BJ (cell line): Measurements from ENCODE around the gene NF2. TPM values are rescaled to one million over a fixed set of nuclear protein-coding genes. Genes with fewer than 3 reads are reported as not detected.

ENCODE experiments used
- CTCF ChIA-PET: fragments of 350-600 bp; formaldehyde crosslinking; extraction: SDS; loops from one replicate; lab custom pipeline; 2021; ENCODE audit warnings: antibody characterized with exemption, inconsistent platforms; lab: Yijun Ruan, JAX
- POLR2A ChIA-PET: fragments of 300-600 bp; sonication (Branson Sonifier 250); formaldehyde crosslinking; extraction: SDS; loops from one replicate; lab custom pipeline; 2021; ENCODE audit warnings: antibody characterized with exemption; lab: Charles Lee
- DNase-seq: peaks from one replicate; pipeline ENCODE4 v3.0.0-alpha.2; 2011; ENCODE audit warnings: low read depth
- H3K27me3 ChIP-seq: 2 replicates; pipeline ENCODE4 v1.6.0; 2011; ENCODE audit warnings: low read length; ENCODE audit not compliant: control insufficient read depth, insufficient read depth
- H3K36me3 ChIP-seq: 2 replicates; pipeline ENCODE4 v1.5.1; 2011; ENCODE audit warnings: low read length; ENCODE audit not compliant: control insufficient read depth, insufficient read depth
- H3K4me3 ChIP-seq: 2 replicates; pipeline ENCODE4 v1.5.1; 2011; ENCODE audit warnings: low read depth, mild to moderate bottlenecking, control low read depth, low read length
- polyA plus RNA-seq: library from polyadenylated mRNA; depleted of rRNA; stranded (reverse); fragments of >200 nt; gene quantifications from 2 replicates; pipeline ENCODE4 v1.2.3, GENCODE V29; 2011
- TF ChIP-seq, protein P1 (sequence below): IDR thresholded peaks from 2 replicates; pipeline ENCODE4 v1.5.1; 2011; ENCODE audit warnings: low read depth, mild to moderate bottlenecking, control low read depth, inconsistent platforms, low read length, moderate library complexity; ENCODE audit not compliant: insufficient read depth

Gene NF2
- polyA plus RNA-seq, 1 experiment = 36.0 TPM

DNA sequence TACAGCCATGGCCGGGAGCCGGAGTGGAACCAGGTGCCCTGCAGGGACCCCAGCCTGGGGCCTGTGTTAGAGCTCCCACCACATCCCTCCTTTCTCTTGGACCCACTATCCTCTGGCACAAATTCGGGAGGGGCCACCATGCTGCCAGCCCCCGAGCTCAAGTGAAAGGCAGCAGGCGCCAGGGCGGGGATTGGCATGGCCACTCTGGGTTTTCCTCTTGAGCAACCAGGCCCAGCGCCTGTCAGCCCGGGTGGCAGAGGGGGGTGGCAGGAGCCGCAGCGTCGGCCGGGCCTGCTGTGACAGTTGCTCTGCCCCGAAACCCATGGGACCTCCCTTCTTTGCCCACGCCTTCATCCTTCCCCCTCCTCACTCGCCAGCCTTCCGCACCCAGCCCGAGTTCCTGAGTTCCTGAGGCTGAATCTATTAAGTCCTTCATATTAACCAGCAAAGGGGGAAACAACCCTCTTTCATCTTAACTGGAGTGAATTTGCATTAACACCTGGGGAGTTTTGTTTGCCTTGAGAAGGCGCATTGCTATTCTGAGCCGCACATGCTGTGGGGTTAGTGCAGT, 99.6 kb downstream of the NF2 start:
- POLR2A ChIA-PET = no interaction called here
- Histone ChIP-seq H3K27me3 (no peaks in the 10 kb centered on the region), H3K36me3 (peaks cover 3% of the 10 kb centered on the region), H3K4me3 (no peak overlapping the region)
- TF ChIP-seq, protein P1, sequence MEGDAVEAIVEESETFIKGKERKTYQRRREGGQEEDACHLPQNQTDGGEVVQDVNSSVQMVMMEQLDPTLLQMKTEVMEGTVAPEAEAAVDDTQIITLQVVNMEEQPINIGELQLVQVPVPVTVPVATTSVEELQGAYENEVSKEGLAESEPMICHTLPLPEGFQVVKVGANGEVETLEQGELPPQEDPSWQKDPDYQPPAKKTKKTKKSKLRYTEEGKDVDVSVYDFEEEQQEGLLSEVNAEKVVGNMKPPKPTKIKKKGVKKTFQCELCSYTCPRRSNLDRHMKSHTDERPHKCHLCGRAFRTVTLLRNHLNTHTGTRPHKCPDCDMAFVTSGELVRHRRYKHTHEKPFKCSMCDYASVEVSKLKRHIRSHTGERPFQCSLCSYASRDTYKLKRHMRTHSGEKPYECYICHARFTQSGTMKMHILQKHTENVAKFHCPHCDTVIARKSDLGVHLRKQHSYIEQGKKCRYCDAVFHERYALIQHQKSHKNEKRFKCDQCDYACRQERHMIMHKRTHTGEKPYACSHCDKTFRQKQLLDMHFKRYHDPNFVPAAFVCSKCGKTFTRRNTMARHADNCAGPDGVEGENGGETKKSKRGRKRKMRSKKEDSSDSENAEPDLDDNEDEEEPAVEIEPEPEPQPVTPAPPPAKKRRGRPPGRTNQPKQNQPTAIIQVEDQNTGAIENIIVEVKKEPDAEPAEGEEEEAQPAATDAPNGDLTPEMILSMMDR = no peak
- DNase-seq = no peak
- CTCF ChIA-PET = interaction anchor here (1.5 to 3.7 kb wide), 2 partner anchors 13 to 304 kb away, joined by 3 to 16 read pairs; no protein-coding TSS in a partner anchor

DNA sequence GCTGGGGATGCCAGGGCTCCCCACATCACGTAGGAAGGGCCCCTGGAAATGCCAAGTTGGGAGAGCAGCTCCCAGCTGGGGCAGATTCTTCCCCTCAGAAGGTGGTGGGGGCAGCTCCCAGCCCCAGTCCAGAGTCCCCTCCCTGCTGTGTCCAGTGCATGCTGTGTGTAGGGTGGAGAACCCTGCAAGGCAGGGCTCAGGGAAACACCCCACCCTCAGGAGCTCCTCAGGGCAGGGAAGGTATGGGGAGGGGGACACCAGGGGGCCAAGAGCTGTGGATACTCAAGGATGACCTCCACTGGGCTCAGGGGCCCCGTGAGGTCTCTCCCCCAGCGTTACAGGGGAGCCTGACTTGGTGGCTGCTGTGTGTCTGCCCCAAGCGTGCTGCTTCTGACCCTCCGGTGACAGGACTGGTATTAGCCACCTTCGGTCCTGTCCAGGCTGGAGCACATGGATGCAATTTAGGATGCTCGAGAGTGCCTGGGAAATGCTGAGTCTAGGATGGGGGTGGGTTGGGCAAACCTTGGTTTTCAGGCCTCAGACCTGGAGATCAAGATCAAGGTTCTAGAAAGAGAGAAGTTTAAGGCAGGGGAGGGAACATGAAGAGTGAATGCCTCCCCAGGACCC, 100.2 kb downstream of the NF2 start:
- no peaks in the 10 kb centered on the region for H3K27me3 ChIP-seq
- TF ChIP-seq, protein P1 = no peak
- ChIA-PET CTCF (interaction anchor here (1.5 kb wide), 1 partner anchor 303 kb away, joined by 3 read pairs; no protein-coding TSS in a partner anchor), POLR2A (no interaction called here)
- no peak for DNase-seq
- H3K36me3 ChIP-seq = peaks cover under 1% of the 10 kb centered on the region; the same call in 1 of the 2 replicates
- no peak overlapping the region for H3K4me3 ChIP-seq

DNA sequence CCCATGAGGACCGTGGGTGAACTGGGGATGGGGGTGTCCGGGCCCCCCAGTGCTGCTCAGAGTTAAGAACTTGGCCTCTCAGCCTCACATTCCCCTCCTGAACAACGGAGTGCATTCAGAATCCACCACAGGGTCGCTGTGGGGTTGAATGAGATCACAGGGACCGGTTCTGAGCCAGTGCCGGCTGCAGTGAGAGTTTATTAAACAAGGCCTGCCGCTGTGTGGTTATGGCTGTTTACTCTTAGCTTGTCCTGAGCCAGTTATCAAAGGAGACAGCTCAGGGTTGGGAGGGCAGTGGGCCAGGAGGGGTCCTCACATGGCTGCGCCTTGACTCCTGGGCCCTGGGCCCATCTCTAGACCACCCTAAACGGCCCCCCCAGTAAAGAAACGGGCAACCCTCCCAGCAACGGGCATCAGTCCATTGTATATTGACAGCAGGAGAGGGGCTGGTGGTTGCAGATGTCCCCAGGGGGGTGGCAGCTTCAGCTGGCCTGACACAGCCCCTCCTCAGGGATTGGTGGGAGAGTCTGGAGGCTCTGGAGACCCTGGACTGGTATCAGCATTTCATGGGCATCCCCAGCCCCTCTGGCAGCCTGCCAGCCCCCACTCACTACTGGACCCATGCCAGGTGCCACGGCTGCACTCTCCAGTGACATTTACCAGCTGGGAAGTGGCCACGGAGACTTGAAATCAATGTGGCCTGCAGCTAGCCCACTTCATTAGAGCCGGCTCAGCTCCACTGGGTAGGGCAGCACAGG, 101.3 kb downstream of the NF2 start:
- ChIA-PET CTCF (interaction anchor here (1.4 kb wide), 1 partner anchor 15 kb away, joined by 3 read pairs; no protein-coding TSS in a partner anchor), POLR2A (no interaction called here)
- no peak overlapping the region for H3K4me3 ChIP-seq
- no peaks in the 10 kb centered on the region for H3K36me3 ChIP-seq
- TF ChIP-seq, protein P1 = no peak
- no peak for DNase-seq
- no peaks in the 10 kb centered on the region for H3K27me3 ChIP-seq

DNA sequence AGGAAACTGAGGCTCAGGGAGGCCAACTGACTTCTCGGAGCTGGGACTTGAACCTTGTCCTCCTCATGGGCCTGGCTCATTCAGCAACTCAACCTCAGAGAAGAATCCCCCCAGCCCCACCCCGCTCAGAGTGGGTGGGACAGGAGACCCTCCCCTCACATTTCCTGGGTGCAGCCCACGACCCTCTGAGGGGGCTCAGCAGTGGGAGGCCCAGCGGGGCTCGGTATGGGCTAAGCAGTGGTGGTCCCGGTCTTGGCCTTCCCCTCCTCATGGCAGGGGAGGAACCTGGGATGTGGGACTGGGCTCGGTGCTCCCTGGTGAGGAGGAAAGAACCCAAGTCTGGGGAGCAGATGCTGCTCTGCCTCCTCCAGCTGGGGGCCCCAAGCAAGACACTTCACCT, 102.2 kb downstream of the NF2 start:
- TF ChIP-seq, protein P1 = no peak
- POLR2A ChIA-PET = no interaction called here
- peaks cover under 1% of the 10 kb centered on the region; the same call in 1 of the 2 replicates for H3K27me3 ChIP-seq
- H3K36me3 ChIP-seq = no peaks in the 10 kb centered on the region
- no peak overlapping the region for H3K4me3 ChIP-seq
- CTCF ChIA-PET = interaction anchor here (1.3 to 1.4 kb wide), 2 partner anchors 10 to 16 kb away, joined by 3 to 4 read pairs; no protein-coding TSS in a partner anchor
- DNase-seq = no peak

DNA sequence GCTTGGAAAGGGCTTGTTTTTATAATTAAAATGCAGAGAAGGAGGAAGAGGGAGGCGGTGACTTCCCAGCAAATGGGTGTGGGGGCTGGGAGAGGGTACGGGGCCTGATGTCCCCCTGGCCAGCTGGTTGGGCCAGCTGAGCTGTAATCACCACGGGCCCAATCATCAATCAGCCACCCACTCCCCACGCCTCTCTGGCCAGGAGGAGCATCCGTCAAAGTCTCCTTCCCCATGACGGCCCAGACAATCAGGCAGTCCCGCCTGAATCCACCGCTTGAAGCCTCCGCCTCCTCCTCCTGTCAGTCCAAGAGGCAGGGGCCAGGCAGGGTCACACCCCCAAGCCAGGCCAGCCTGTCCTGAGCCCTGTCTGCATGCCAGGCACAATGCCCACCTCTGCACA, 103.1 kb downstream of the NF2 start:
- H3K27me3 ChIP-seq = peaks cover 2% of the 10 kb centered on the region; the same call in 1 of the 2 replicates
- TF ChIP-seq, protein P1 = no peak
- H3K4me3 ChIP-seq = no peak overlapping the region
- DNase-seq = no peak
- no peaks in the 10 kb centered on the region for H3K36me3 ChIP-seq
- ChIA-PET CTCF (interaction anchor here (1.3 to 1.4 kb wide), 2 partner anchors 9 to 17 kb away, joined by 3 to 4 read pairs; no protein-coding TSS in a partner anchor), POLR2A (no interaction called here)
